ENCODE results near the gene CNTN5.

CNTN5 gene

GRCh38 chr11:99531468-99531867, 510.7 kb downstream of the CNTN5 start:
- no peak for DNase-seq

GRCh38 chr11:99534812-99535211, 514.1 kb downstream of the CNTN5 start:
- DNase-seq, result no peak

- no peak for DNase-seq
Observed at GRCh38 chr11:99535406-99535805, 514.7 kb downstream of the CNTN5 start.

- DNase-seq, result no peak
Observed at GRCh38 chr11:99535819-99536218, 515.1 kb downstream of the CNTN5 start.

GRCh38 chr11:99537681-99538080, 516.9 kb downstream of the CNTN5 start:
- no peak for DNase-seq

- no peak for DNase-seq
Observed at GRCh38 chr11:99545616-99546015, 524.9 kb downstream of the CNTN5 start.

- DNase-seq, result no peak
Observed at GRCh38 chr11:99548264-99548663, 527.5 kb downstream of the CNTN5 start.

- no peak for DNase-seq
Observed at GRCh38 chr11:99554232-99554903, 533.6 kb downstream of the CNTN5 start.

GRCh38 chr11:99555486-99555885, 534.7 kb downstream of the CNTN5 start:
- no peak for DNase-seq

GRCh38 chr11:99565333-99565732, 544.6 kb downstream of the CNTN5 start:
- DNase-seq, result no peak

GRCh38 chr11:99567334-99567956, 546.7 kb downstream of the CNTN5 start:
- DNase-seq, result no peak

GRCh38 chr11:99568808-99569207, 548.1 kb downstream of the CNTN5 start:
- no peak for DNase-seq

- DNase-seq, result no peak
Observed at GRCh38 chr11:99571094-99571493, 550.3 kb downstream of the CNTN5 start.

GRCh38 chr11:99584830-99585229, 564.1 kb downstream of the CNTN5 start:
- no peak for DNase-seq

- no peak for DNase-seq
Observed at GRCh38 chr11:99585606-99586005, 564.9 kb downstream of the CNTN5 start.

GRCh38 chr11:99589771-99590170, 569.0 kb downstream of the CNTN5 start:
- no peak for DNase-seq

GRCh38 chr11:99592266-99592665, 571.5 kb downstream of the CNTN5 start:
- DNase-seq, result no peak

- DNase-seq, result no peak
Observed at GRCh38 chr11:99593197-99593596, 572.4 kb downstream of the CNTN5 start.

GRCh38 chr11:99601179-99601578, 580.4 kb downstream of the CNTN5 start:
- DNase-seq, result no peak

- no peak for DNase-seq
Observed at GRCh38 chr11:99614352-99614751, 593.6 kb downstream of the CNTN5 start.

GRCh38 chr11:99630629-99631028, 609.9 kb downstream of the CNTN5 start:
- DNase-seq, result no peak

- DNase-seq, result no peak
Observed at GRCh38 chr11:99631618-99632017, 610.9 kb downstream of the CNTN5 start.

- no peak for DNase-seq
Observed at GRCh38 chr11:99632969-99633368, 612.2 kb downstream of the CNTN5 start.

- no peak for DNase-seq
Observed at GRCh38 chr11:99634581-99634980, 613.8 kb downstream of the CNTN5 start.

- DNase-seq, result no peak
Observed at GRCh38 chr11:99638073-99638553, 617.4 kb downstream of the CNTN5 start.

All from CD4-positive, alpha-beta T cell treated with Interferon alpha-2 for 1 hour (primary cell).